GM12801 (cell line): Measurements from ENCODE around the gene ATP1A2.

Experiments
- TF ChIP-seq, protein P1 (sequence below): IDR thresholded peaks from one replicate; pipeline ENCODE4 v1.5.1; 2011; ENCODE audit warnings: control low read depth; ENCODE audit not compliant: insufficient read length; ENCODE audit errors: extremely low read depth

Gene ATP1A2

GRCh38 chr1:160148121-160148520, 32.6 kb downstream of the ATP1A2 start:
- TF ChIP-seq, protein P1, sequence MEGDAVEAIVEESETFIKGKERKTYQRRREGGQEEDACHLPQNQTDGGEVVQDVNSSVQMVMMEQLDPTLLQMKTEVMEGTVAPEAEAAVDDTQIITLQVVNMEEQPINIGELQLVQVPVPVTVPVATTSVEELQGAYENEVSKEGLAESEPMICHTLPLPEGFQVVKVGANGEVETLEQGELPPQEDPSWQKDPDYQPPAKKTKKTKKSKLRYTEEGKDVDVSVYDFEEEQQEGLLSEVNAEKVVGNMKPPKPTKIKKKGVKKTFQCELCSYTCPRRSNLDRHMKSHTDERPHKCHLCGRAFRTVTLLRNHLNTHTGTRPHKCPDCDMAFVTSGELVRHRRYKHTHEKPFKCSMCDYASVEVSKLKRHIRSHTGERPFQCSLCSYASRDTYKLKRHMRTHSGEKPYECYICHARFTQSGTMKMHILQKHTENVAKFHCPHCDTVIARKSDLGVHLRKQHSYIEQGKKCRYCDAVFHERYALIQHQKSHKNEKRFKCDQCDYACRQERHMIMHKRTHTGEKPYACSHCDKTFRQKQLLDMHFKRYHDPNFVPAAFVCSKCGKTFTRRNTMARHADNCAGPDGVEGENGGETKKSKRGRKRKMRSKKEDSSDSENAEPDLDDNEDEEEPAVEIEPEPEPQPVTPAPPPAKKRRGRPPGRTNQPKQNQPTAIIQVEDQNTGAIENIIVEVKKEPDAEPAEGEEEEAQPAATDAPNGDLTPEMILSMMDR, result no peak

DNA sequence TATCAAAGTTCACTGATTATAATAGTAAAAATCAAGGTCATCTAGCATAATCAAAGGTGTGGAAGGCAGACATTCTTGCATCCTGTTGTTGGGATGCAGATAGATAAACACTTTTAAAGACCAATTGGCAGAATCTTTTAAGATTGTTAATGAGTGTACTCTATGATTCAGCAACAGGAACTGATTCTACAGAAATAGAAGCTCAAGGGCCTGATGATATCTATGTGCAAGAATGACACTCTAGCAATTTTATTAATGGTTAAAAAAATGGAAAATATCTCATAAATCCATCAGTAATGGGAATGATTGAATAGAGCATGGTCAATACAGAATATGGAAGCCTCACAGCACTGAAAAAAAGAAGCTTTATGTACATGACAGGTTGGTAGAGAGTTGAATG, 33.7 kb downstream of the ATP1A2 start:
- TF ChIP-seq, protein P1, result no peak

- TF ChIP-seq, protein P1, result no peak
These were observed 34.2 kb downstream of the ATP1A2 start for GRCh38 chr1:160149716-160150115.

DNA sequence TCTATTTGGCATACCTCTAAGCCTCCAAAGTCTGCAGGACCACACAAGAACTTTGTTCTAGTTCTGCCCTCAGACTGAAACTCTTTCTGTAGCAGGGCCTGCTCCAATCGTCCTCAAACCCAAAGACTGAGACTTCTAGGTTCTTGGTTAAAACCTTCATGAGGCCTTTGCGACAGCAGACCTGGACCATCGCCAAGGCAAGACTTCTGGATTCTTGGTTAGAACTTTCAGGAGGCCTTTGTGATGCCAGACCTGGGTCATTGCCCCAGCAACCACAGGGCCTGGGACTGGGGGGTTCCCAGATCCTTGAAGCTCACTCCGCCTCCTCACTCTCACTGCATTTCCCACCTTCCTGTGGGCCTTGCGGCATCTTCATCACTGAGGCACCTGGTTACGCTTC, 35.7 kb downstream of the ATP1A2 start, which contains the start of gene ATP1A4:
ATP1A4 (plus strand) TSS at position 301 of the 400 bp plus-strand sequence. CDS start 438 bp downstream, outside the sequence.
- TF ChIP-seq, protein P1, result no peak

GRCh38 chr1:160154790-160155189, 39.2 kb downstream of the ATP1A2 start:
- TF ChIP-seq, protein P1, result no peak

GRCh38 chr1:160156361-160156760, 40.8 kb downstream of the ATP1A2 start:
- TF ChIP-seq, protein P1, result no peak

- TF ChIP-seq, protein P1, result no peak
These were observed 41.6 kb downstream of the ATP1A2 start for GRCh38 chr1:160157174-160157573.

- TF ChIP-seq, protein P1, result no peak
These were observed 42.5 kb downstream of the ATP1A2 start for GRCh38 chr1:160158031-160158430.
